Measurements from ENCODE around the gene VAV2. TPM values are rescaled to one million over a fixed set of nuclear protein-coding genes. Genes with fewer than 3 reads are reported as not detected.

Gene VAV2
- total and polyA plus RNA-seq, 2 experiments from 2014 or later = 8.1 to 28.9 TPM

- TF ChIP-seq ZNF462 (CRISPR knock-in tag; IDR thresholded peaks at IDR 0.05) (no peak), CREB1 (CRISPR knock-in tag; IDR thresholded peaks at IDR 0.05; ENCODE audit: low read depth) (no peak)
Measured at GRCh38 chr9:133866946-133867345, 125.2 kb downstream of the VAV2 start (continued).

GRCh38 chr9:133864011-133864410 is 128.1 kb downstream of the VAV2 start:
- Histone ChIP-seq H3K79me2 (replicated peaks; ENCODE audit: insufficient read depth) (peaks cover 26% of the 10 kb centered on the region), H3K27me3 (ENCODE audit: insufficient read depth) (no peaks in the 10 kb centered on the region), H3K4me1 (ENCODE audit: insufficient read depth) (no peaks in the 10 kb centered on the region; the same call in 1 of the 2 replicates), H3K4me2 (no peak overlapping the region), H3K36me3 (ENCODE audit: insufficient read depth) (no peaks in the 10 kb centered on the region), H2AFZ (no peak overlapping the region), H3K9me2 (ENCODE audit: insufficient read depth) (no peaks in the 10 kb centered on the region), H4K20me1 (replicated peaks; ENCODE audit: insufficient read depth) (peaks cover 6% of the 10 kb centered on the region), H3K27ac (ENCODE audit: low read depth) (peak overlapping the region; percentile 32; the same call in 1 of the 2 replicates), H3K4me3 (no peak overlapping the region), H3F3A (replicated peaks; ENCODE audit: low read depth) (no peaks in the 10 kb centered on the region)
- Mint-ChIP-seq H3K27me3 (ENCODE audit: insufficient read depth, low read depth, poor library complexity) (peaks cover 18% of the 10 kb centered on the region), H3K9me3 (peaks cover 20% of the 10 kb centered on the region), H3K4me3 (no peak overlapping the region), H3K27ac (peak overlapping the region; percentile 64), H3K4me1 (peaks cover 27% of the 10 kb centered on the region), H3K36me3 (ENCODE audit: low read depth) (peaks cover 24% of the 10 kb centered on the region)
- DNase-seq (ENCODE audit: low spot score) = peak; percentile 37
- peak; percentile 19; the same call in 2 of the 3 replicates for ATAC-seq
- no peak for TF ChIP-seq ZNF462 (CRISPR knock-in tag; IDR thresholded peaks at IDR 0.05)
- no peak for TF ChIP-seq STAT1 (IDR thresholded peaks at IDR 0.05; ENCODE audit: unreplicated experiment)
- no peak for TF ChIP-seq CTCF (conservative IDR thresholded peaks at IDR 0.05; ENCODE audit: low read depth in 2 of 2)
- TF ChIP-seq ZNF331 (CRISPR knock-in tag; IDR thresholded peaks at IDR 0.05; ENCODE audit: low read depth) = no peak
- TF ChIP-seq ETS1 (IDR thresholded peaks at IDR 0.05) = no peak

Measured in GM23338 (cell line).